DND-41 (cell line): ENCODE data around the gene EHD3.

Experiments
- CTCF ChIP-seq: IDR thresholded peaks from 2 replicates; pipeline ENCODE4 v1.5.1; 2012; ENCODE audit warnings: borderline replicate concordance, low read length, moderate library complexity, mild to moderate bottlenecking; ENCODE audit not compliant: poor library complexity, severe bottlenecking; ENCODE audit errors: extremely low read depth
- EZH2 ChIP-seq: IDR thresholded peaks from 3 replicates; pipeline ENCODE4 v1.6.1; 2012; ENCODE audit warnings: borderline replicate concordance, low read depth, mild to moderate bottlenecking, moderate library complexity, low read length, inconsistent platforms; ENCODE audit not compliant: severe bottlenecking

- TF ChIP-seq EZH2 (no peak), CTCF (no peak)
Observed at GRCh38 chr2:31205186-31205585, 28.8 kb upstream of the EHD3 start.
